ENCODE data around the gene INPP5F.

DNA sequence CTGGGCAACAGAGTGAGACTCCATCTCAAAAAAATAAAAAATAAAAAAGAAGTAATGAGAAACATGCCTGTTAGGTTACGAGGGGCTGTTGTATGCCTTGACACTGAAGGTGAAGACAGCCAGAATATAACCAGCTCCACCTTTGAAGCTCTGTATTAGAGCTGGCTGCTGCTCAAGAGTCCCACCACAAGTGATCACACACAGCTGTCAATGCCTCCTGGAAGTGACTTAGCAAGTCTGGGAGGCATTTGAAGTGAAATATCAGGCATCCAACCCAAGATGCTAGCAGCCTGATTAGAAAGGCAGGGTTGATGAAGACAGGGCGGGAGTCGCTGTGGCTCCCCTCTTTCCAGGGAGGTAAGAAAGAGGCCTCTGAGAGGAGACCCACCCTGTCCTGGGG, 34.1 kb upstream of the INPP5F start:
- TF ChIP-seq POLR2A (IDR thresholded peaks at IDR 0.05) (no peak), CTCF (IDR thresholded peaks at IDR 0.05) (no peak)

Data from tibial nerve (tissue), 3 donors.